Stimulated activated CD8-positive, alpha-beta memory T cell treated with anti-CD3 and anti-CD28 coated beads, Interleukin-15, amount 100 ng/mL, for 48 hours (primary cell): ENCODE measurements around the gene PPP2R3A.
"Not testable (repeated sequence)": the region's sequence is repeated elsewhere in the genome, so short reads cannot be mapped to it uniquely, and the experiment has no call there.

ENCODE experiments used
- DNase-seq, 2 donors: peaks; one replicate each; pipeline ENCODE4 v3.0.0-alpha.2; 2020; ENCODE audit warnings: low read depth in 2 of 2

Gene PPP2R3A

GRCh38 chr3:136152176-136152843, 186.8 kb downstream of the PPP2R3A start:
- no peak for DNase-seq

- DNase-seq: no peak
These were observed 187.4 kb downstream of the PPP2R3A start for GRCh38 chr3:136152963-136153362.

- no peak for DNase-seq
These were observed 196.0 kb downstream of the PPP2R3A start for GRCh38 chr3:136161516-136161915.

GRCh38 chr3:136162322-136162721, 196.8 kb downstream of the PPP2R3A start:
- DNase-seq: no peak

- DNase-seq: not testable (repeated sequence)
These were observed 198.1 kb downstream of the PPP2R3A start for GRCh38 chr3:136163607-136164006.

GRCh38 chr3:136166507-136166906, 201.0 kb downstream of the PPP2R3A start:
- no peak for DNase-seq

- not testable (repeated sequence) for DNase-seq
These were observed 202.7 kb downstream of the PPP2R3A start for GRCh38 chr3:136168236-136168635.

GRCh38 chr3:136171097-136171542, 205.6 kb downstream of the PPP2R3A start:
- no peak for DNase-seq

GRCh38 chr3:136173939-136174490, 208.5 kb downstream of the PPP2R3A start:
- DNase-seq: no peak

GRCh38 chr3:136177876-136178275, 212.3 kb downstream of the PPP2R3A start:
- no peak for DNase-seq

- DNase-seq: no peak
These were observed 216.2 kb downstream of the PPP2R3A start for GRCh38 chr3:136181741-136182140.

GRCh38 chr3:136184703-136185102, 219.2 kb downstream of the PPP2R3A start:
- DNase-seq: no peak

GRCh38 chr3:136186344-136186743, 220.8 kb downstream of the PPP2R3A start:
- no peak for DNase-seq

- no peak for DNase-seq
These were observed 221.3 kb downstream of the PPP2R3A start for GRCh38 chr3:136186846-136187245.

- no peak for DNase-seq
These were observed 222.3 kb downstream of the PPP2R3A start for GRCh38 chr3:136187868-136188267.

GRCh38 chr3:136189043-136189442, 223.5 kb downstream of the PPP2R3A start:
- no peak for DNase-seq

- no peak for DNase-seq
These were observed 224.5 kb downstream of the PPP2R3A start for GRCh38 chr3:136189859-136190617.

- not testable (repeated sequence) for DNase-seq
These were observed 226.7 kb downstream of the PPP2R3A start for GRCh38 chr3:136192195-136192594.

- no peak for DNase-seq
These were observed 227.3 kb downstream of the PPP2R3A start for GRCh38 chr3:136192831-136193230.

- DNase-seq: no peak
These were observed 227.9 kb downstream of the PPP2R3A start for GRCh38 chr3:136193278-136194054.

GRCh38 chr3:136194409-136195257, 229.1 kb downstream of the PPP2R3A start:
- peak; percentile 72 to 74 for DNase-seq
